ENCODE data around the gene C19orf67.

- no peak for TF ChIP-seq CTCF (IDR thresholded peaks at IDR 0.05)
- TF ChIP-seq POLR2A (IDR thresholded peaks at IDR 0.05), result no peak
Observed at GRCh38 chr19:14062558-14062855, 23.1 kb downstream of the C19orf67 start.
